Mesenchymal stem cell (in vitro differentiated cells and primary cell): ENCODE measurements around the gene DDX56.

Experiments
- DNase-seq: peaks from one replicate; pipeline ENCODE4 v3.0.0-alpha.2; 2013
- H2AFZ ChIP-seq: one replicate; pipeline ENCODE4 v1.6.1; 2013; ENCODE audit warnings: low read depth, mild to moderate bottlenecking, control low read depth, inconsistent platforms, low read length, moderate library complexity
- H2AK5ac ChIP-seq: 2 replicates; pipeline ENCODE4 v1.6.1; 2013; ENCODE audit warnings: low read length, moderate library complexity, mild to moderate bottlenecking, inconsistent platforms; ENCODE audit not compliant: severe bottlenecking
- H2BK120ac ChIP-seq: one replicate; pipeline ENCODE4 v1.6.1; 2013; ENCODE audit warnings: low read depth, mild to moderate bottlenecking, inconsistent platforms, low read length, moderate library complexity
- H2BK12ac ChIP-seq, 2 experiments: one replicate each; pipeline ENCODE4 v1.6.1; 2013; ENCODE audit warnings: inconsistent platforms in 2 of 2, low read length in 2 of 2, mild to moderate bottlenecking in 2 of 2, moderate library complexity in 2 of 2, control low read depth in 1 of 2
- H2BK15ac ChIP-seq: one replicate; pipeline ENCODE4 v1.6.1; 2013; ENCODE audit warnings: mild to moderate bottlenecking, low read depth, inconsistent platforms; ENCODE audit not compliant: poor library complexity, severe bottlenecking
- H2BK5ac ChIP-seq: 2 replicates; pipeline ENCODE4 v1.6.1; 2013; ENCODE audit warnings: low read depth, mild to moderate bottlenecking, low read length, control low read depth, inconsistent platforms; ENCODE audit not compliant: poor library complexity, severe bottlenecking
- H3K14ac ChIP-seq, 2 experiments: one replicate each; pipeline ENCODE4 v1.6.1; 2013; ENCODE audit warnings: inconsistent platforms in 2 of 2, low read length in 2 of 2, control low read depth in 1 of 2, mild to moderate bottlenecking in 1 of 2, moderate library complexity in 1 of 2
- H3K18ac ChIP-seq, 2 experiments: one replicate each; pipeline ENCODE4 v1.6.1; 2013; ENCODE audit warnings: inconsistent platforms in 2 of 2, low read length in 2 of 2, control low read depth in 1 of 2, low read depth in 1 of 2, mild to moderate bottlenecking in 1 of 2
- H3K23ac ChIP-seq, 2 experiments: one replicate each; pipeline ENCODE4 v1.6.1; 2013; ENCODE audit warnings: inconsistent platforms in 2 of 2, low read length in 2 of 2, mild to moderate bottlenecking in 2 of 2, moderate library complexity in 2 of 2, control low read depth in 1 of 2
- H3K27ac ChIP-seq: 2 replicates; pipeline ENCODE4 v1.5.1; 2013; ENCODE audit warnings: mild to moderate bottlenecking, moderate library complexity, low read length, control low read depth, inconsistent platforms; ENCODE audit not compliant: poor library complexity, severe bottlenecking
- H3K27me3 ChIP-seq, 2 experiments: 2 replicates each; pipeline versions ENCODE4 v1.6.1 to v1.7.0; 2013; ENCODE audit warnings: low read length in 2 of 2, mild to moderate bottlenecking in 2 of 2, moderate library complexity in 2 of 2, control low read depth in 1 of 2, inconsistent platforms in 1 of 2; ENCODE audit not compliant: control insufficient read depth in 1 of 2, insufficient read depth in 1 of 2
- H3K36me3 ChIP-seq, 2 experiments: 2 replicates each; pipeline versions ENCODE4 v1.6.1 to v1.7.0; 2013; ENCODE audit warnings: low read length in 2 of 2, control low read depth in 1 of 2, inconsistent platforms in 1 of 2, low read depth in 1 of 2, mild to moderate bottlenecking in 1 of 2; ENCODE audit not compliant: insufficient read depth in 2 of 2, control insufficient read depth in 1 of 2
- H3K4ac ChIP-seq, 2 experiments: one replicate each; pipeline ENCODE4 v1.6.1; 2013; ENCODE audit warnings: inconsistent platforms in 2 of 2, low read length in 2 of 2, mild to moderate bottlenecking in 2 of 2, moderate library complexity in 2 of 2, control low read depth in 1 of 2, low read depth in 1 of 2
- H3K4me1 ChIP-seq: 2 replicates; pipeline ENCODE4 v1.6.1; 2013; ENCODE audit warnings: low read depth, low read length, control low read depth; ENCODE audit not compliant: control insufficient read depth, insufficient read depth
- H3K4me2 ChIP-seq: 2 replicates; pipeline ENCODE4 v1.6.1; 2013; ENCODE audit warnings: low read length, mild to moderate bottlenecking, inconsistent platforms; ENCODE audit not compliant: poor library complexity, severe bottlenecking
- H3K4me3 ChIP-seq, 2 experiments: 2 replicates each; pipeline versions ENCODE4 v1.5.1 to v1.7.0; 2013; ENCODE audit warnings: low read length in 2 of 2, mild to moderate bottlenecking in 2 of 2, control low read depth in 1 of 2, low read depth in 1 of 2; ENCODE audit not compliant: insufficient read depth in 1 of 2
- H3K79me1 ChIP-seq: replicated peaks from 2 replicates; pipeline ENCODE4 v1.6.1; 2013; ENCODE audit warnings: mild to moderate bottlenecking, control low read depth, low read length, inconsistent platforms; ENCODE audit not compliant: poor library complexity, severe bottlenecking
- H3K9ac ChIP-seq: 2 replicates; pipeline ENCODE4 v1.7.0; 2013; ENCODE audit warnings: mild to moderate bottlenecking, low read length, moderate library complexity
- H3K9me3 ChIP-seq: 2 replicates; pipeline ENCODE4 v1.7.0; 2013; ENCODE audit warnings: mild to moderate bottlenecking, low read length; ENCODE audit not compliant: control insufficient read depth
- H4K8ac ChIP-seq: one replicate; pipeline ENCODE4 v1.6.1; 2013; ENCODE audit warnings: inconsistent platforms, mild to moderate bottlenecking, low read length, moderate library complexity
- H4K91ac ChIP-seq: one replicate; pipeline ENCODE4 v1.6.1; 2013; ENCODE audit warnings: mild to moderate bottlenecking, low read length, inconsistent platforms
- WGBS: methylation state at CpG from one replicate; pipeline ENCODE4 v1.1.7; 2013; ENCODE audit warnings: mixed read lengths; 5-methylcytosine and 5-hydroxymethylcytosine counted together

DDX56 gene

GRCh38 chr7:44621034-44621749 lies 47.5 kb upstream of the DDX56 start:
- Histone ChIP-seq H3K23ac (no peak overlapping the region), H3K14ac (no peak overlapping the region)
- WGBS, result 67% methylated on average over 10 of the region's 11 CpGs

GRCh38 chr7:44618753-44619152 lies 45.0 kb upstream of the DDX56 start:
- Histone ChIP-seq H3K9me3 (no peaks in the 10 kb centered on the region), H3K27me3 (no peaks in the 10 kb centered on the region), H3K4me3 (no peak overlapping the region), H3K4ac (no peak overlapping the region), H4K8ac (peak overlapping the region; percentile 69), H3K27ac (peak overlapping the region; percentile 77), H2BK5ac (peak overlapping the region; percentile 15), H2BK120ac (no peak overlapping the region), H2BK15ac (no peak overlapping the region), H2BK12ac (no peak overlapping the region), H3K23ac (no peak overlapping the region), H3K9ac (no peak overlapping the region), H3K4me1 (peaks cover 21% of the 10 kb centered on the region), H3K14ac (no peak overlapping the region), H3K18ac (no peak overlapping the region), H2AFZ (no peak overlapping the region), H3K79me1 (no peaks in the 10 kb centered on the region), H3K4me2 (peak overlapping the region; percentile 31), H3K36me3 (peaks cover 0 to 8% of the 10 kb centered on the region in 2 experiments), H4K91ac (no peak overlapping the region), H2AK5ac (peak overlapping the region; percentile 96)
- no peak for DNase-seq
- 100% methylated on average over 3 of the region's 3 CpGs for WGBS

More at GRCh38 chr7:44621034-44621749, 47.5 kb upstream of the DDX56 start:
- peak overlapping the region in 1 of 2 experiments; percentile 40 for H3K18ac ChIP-seq
- H3K79me1 ChIP-seq, result peaks cover 11% of the 10 kb centered on the region
- H3K4me3 ChIP-seq, result peak overlapping the region in 1 of 2 experiments; percentile 49
- DNase-seq, result peak; percentile 60
- H3K9ac ChIP-seq, result peak overlapping the region; percentile 56
- peak overlapping the region; percentile 25 for H4K8ac ChIP-seq
- H3K4me2 ChIP-seq, result no peak overlapping the region
- H2BK5ac ChIP-seq, result no peak overlapping the region
- no peak overlapping the region for H3K27ac ChIP-seq
- no peak overlapping the region for H3K4ac ChIP-seq
- no peak overlapping the region for H2BK15ac ChIP-seq
- no peaks in the 10 kb centered on the region for H3K9me3 ChIP-seq
- no peak overlapping the region for H2BK120ac ChIP-seq
- peaks cover 17 to 27% of the 10 kb centered on the region in 2 experiments for H3K36me3 ChIP-seq
- H3K27me3 ChIP-seq, result no peaks in the 10 kb centered on the region
- no peak overlapping the region for H2BK12ac ChIP-seq
- H4K91ac ChIP-seq, result no peak overlapping the region
- peaks cover 17% of the 10 kb centered on the region for H3K4me1 ChIP-seq
- H2AK5ac ChIP-seq, result no peak overlapping the region
- no peak overlapping the region for H2AFZ ChIP-seq

- Histone ChIP-seq H3K4me3 (no peak overlapping the region), H3K36me3 (peaks cover 0 to 8% of the 10 kb centered on the region in 2 experiments), H3K14ac (no peak overlapping the region), H3K27ac (peak overlapping the region; percentile 77), H3K9ac (peak overlapping the region; percentile 76), H2BK5ac (no peak overlapping the region), H3K18ac (no peak overlapping the region), H4K91ac (no peak overlapping the region), H2BK120ac (no peak overlapping the region), H3K9me3 (no peaks in the 10 kb centered on the region), H3K4me1 (peaks cover 21% of the 10 kb centered on the region), H4K8ac (no peak overlapping the region), H3K79me1 (no peaks in the 10 kb centered on the region), H2AFZ (no peak overlapping the region), H3K4ac (no peak overlapping the region), H3K4me2 (no peak overlapping the region), H3K23ac (no peak overlapping the region), H2BK12ac (no peak overlapping the region), H2AK5ac (no peak overlapping the region), H2BK15ac (no peak overlapping the region), H3K27me3 (no peaks in the 10 kb centered on the region)
- no CpG with 5 or more reads among the region's 1 CpG for WGBS
- no peak for DNase-seq
Observed at GRCh38 chr7:44618045-44618444, 44.3 kb upstream of the DDX56 start.

GRCh38 chr7:44617225-44617890 lies 43.6 kb upstream of the DDX56 start:
- Histone ChIP-seq H2BK120ac (no peak overlapping the region), H3K9ac (peak overlapping the region; percentile 76), H3K4me1 (peaks cover 16% of the 10 kb centered on the region), H4K91ac (no peak overlapping the region), H2AFZ (no peak overlapping the region), H3K9me3 (no peaks in the 10 kb centered on the region), H3K4me3 (no peak overlapping the region), H3K79me1 (no peaks in the 10 kb centered on the region), H3K4ac (no peak overlapping the region), H2BK5ac (no peak overlapping the region), H3K14ac (no peak overlapping the region), H3K27me3 (no peaks in the 10 kb centered on the region), H3K36me3 (peaks cover 0 to 8% of the 10 kb centered on the region in 2 experiments), H2BK15ac (no peak overlapping the region), H3K23ac (no peak overlapping the region), H2AK5ac (no peak overlapping the region), H4K8ac (no peak overlapping the region), H3K18ac (no peak overlapping the region), H3K27ac (no peak overlapping the region), H2BK12ac (no peak overlapping the region), H3K4me2 (no peak overlapping the region)
- peak; percentile 65 for DNase-seq
- 96% methylated on average over 2 of the region's 2 CpGs for WGBS
